HL-60 (cell line): ENCODE measurements around the gene SF3B3.

Experiments used
- CTCF ChIP-seq: IDR thresholded peaks from one replicate; pipeline ENCODE4 v1.5.1; 2011; ENCODE audit warnings: low read length, control low read depth, inconsistent platforms; ENCODE audit not compliant: insufficient read depth
- POLR2AphosphoS5 ChIP-seq: IDR thresholded peaks from 2 replicates; pipeline ENCODE4 v1.6.1; 2012; ENCODE audit warnings: low read depth
- SPI1 ChIP-seq: IDR thresholded peaks from 2 replicates; pipeline ENCODE4 v1.6.1; 2012; ENCODE audit warnings: low read depth, mild to moderate bottlenecking, borderline replicate concordance

GRCh38 chr16:70600730-70601129 lies 77.1 kb downstream of the SF3B3 start:
- no peak for TF ChIP-seq CTCF
- no peak for TF ChIP-seq POLR2AphosphoS5
- no peak for TF ChIP-seq SPI1
